ENCODE results near the gene NUSAP1.

DNA sequence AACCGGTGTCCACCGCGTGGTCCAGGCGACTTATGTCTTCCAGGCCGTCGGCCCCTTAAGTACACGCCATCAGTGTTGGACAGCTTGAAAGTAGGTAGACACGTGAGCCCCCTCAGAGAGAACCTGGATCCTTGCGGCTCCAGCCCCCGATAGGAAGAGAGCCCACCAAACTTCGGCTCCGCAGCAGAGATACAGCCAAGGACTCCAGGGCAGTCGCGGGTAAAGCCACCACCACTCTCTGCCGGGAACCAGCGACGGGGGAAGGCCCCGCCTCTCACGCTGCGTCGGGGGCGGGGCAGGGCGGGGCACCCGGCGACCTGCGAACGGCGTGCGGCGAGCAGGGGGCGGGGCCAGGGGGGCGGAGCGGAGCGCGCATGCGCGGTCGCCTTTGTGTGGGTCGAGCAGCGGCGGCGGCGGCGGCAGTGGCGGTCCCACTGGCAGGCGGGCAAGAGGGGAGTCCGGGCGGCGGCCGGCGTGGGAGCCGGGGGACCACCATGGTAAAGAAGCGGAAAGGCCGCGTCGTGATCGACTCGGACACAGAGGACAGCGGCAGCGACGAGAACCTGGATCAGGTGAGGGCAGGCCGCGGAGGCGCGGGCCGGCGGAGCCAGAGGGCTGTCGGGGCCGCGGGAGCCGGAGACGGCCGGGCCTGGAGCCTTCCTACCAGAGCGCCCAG, 84.2 kb downstream of the NUSAP1 start, which contains the start of gene RTF1:
- TF ChIP-seq, protein P1, sequence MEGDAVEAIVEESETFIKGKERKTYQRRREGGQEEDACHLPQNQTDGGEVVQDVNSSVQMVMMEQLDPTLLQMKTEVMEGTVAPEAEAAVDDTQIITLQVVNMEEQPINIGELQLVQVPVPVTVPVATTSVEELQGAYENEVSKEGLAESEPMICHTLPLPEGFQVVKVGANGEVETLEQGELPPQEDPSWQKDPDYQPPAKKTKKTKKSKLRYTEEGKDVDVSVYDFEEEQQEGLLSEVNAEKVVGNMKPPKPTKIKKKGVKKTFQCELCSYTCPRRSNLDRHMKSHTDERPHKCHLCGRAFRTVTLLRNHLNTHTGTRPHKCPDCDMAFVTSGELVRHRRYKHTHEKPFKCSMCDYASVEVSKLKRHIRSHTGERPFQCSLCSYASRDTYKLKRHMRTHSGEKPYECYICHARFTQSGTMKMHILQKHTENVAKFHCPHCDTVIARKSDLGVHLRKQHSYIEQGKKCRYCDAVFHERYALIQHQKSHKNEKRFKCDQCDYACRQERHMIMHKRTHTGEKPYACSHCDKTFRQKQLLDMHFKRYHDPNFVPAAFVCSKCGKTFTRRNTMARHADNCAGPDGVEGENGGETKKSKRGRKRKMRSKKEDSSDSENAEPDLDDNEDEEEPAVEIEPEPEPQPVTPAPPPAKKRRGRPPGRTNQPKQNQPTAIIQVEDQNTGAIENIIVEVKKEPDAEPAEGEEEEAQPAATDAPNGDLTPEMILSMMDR (conservative IDR thresholded peaks at IDR 0.05; ENCODE audit: low read depth, low read length) = no peak
- TF ChIP-seq EZH2 (IDR thresholded peaks at IDR 0.05; ENCODE audit: borderline replicate concordance, low read depth, low read length, poor library complexity, severe bottlenecking) = no peak
